CD4-positive, alpha-beta T cell treated with Interleukin-4 for 4 hours (primary cell): ENCODE results near the gene UNC13C.

Experiments
- DNase-seq: peaks from one replicate; pipeline ENCODE4 v3.0.0-alpha.2; 2020

UNC13C gene

DNA sequence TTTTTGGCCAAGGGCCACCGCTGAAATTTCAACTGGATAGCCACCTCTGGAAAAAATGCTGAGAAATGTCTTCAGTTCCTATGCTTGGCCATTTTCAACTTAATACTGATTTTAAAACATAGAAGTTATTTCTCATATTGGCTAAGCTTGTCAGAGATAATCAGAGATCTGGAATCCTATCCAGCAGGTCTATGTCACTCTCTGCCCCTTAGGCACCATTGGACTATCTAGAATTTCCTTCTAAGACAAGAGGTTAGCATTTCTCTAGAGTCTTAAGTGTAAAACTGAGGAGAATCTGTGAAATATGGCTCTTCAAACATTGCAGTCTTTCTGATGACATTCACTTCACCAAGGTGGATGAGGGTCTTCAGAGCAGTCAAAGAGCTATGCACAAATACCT lies 597.3 kb downstream of the UNC13C start:
- no peak for DNase-seq

DNA sequence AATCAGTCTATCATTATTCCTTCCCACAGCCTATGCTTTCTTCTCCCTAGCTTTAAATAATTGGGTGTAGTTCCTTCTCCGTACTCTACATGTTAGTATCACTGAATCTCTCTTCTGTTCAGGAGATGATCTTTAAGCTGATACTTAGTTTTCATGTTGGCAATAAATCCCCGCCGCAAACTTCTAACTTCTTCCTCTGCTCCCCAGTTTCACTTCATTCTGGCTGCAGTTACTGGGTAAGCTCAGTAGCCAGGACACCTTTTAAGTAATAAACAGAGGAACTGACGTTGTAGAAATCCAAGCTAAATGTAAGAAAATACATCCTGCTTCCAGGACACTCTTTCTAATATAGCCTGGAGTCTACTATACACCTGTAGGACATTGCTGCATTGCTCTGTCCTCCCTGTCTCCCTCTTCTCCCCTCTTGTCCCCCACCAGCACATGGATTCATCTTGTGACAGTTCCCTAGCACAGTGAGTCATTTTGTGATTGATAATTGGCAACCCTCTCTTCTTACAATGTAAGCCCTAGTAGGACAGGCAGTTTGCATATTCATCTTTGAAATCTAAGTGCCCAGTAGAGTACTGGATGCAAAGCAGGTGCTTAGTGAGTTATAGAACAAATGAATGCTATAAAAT lies 598.2 kb downstream of the UNC13C start:
- no peak for DNase-seq

DNA sequence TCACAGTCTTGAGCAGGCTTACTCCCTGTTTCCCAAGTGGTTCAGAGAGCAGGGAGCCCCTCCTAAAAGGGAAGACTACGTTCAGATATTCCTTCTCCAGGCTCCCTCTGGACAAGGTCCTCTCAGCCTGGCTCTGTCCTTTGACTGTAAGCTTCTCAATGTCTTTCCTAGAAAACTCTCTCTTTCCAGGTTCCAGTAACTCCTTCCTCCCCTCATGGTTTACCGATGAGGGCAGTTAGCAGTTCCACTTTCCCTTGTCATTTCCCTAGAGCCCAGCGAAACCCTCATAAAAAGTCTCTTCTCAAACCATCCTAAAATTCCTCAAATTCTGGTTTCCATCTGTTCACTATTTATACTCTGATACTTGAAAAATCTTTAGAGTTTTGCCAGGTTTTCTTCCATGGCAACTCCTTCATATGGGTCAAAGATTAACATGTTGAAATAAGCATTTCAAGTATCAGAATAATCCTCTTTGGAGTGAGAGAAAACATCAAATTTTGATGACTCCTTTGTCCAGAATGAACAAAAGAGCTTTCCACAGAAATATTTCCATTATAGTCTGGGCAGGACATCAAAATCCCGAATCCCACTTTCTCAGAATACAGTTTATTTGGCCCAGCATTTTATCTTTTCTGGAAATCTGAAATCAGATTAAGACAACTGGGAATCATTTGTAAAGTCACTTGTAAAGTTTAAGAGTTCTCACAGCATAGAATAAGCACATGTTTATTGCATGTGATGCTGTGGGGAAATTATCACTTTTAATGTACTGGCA lies 599.4 kb downstream of the UNC13C start:
- DNase-seq = no peak

DNA sequence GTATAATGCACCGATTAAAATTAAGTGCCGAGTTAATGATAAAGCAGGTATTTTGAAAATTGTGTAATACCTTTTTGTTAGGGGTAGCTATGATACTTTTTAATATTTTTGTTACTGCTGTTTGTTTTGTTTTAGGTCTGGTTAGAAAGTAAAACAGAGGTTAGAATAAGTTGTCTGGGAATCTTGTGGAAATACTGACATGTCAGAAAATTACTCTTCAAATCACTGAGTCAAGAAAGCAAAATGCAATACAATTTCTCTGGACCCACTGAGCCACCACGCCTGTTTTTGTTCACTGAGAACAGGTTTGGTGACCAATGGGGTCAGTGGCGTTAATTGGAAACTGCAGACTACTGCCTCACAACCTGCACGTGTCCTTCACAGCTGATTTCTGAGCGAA lies 601.6 kb downstream of the UNC13C start:
- no peak for DNase-seq

DNA sequence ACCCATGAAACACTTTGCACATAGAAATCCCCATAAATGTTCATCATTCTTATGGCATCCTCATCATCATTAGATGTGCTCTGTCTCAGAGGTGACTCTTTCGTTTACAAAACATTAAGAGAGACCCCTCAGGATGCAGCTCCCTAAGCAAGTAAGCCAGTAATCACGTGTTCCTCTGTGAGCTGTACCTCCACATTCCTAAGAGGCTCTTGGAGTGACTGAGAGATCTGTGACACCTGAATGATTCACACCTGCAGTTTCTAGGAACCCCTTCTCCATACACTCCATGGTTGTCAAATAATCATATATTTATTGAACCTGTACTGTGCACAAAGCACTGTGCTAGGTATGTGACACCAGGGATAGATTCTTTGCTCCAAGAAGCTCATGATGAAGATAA lies 602.4 kb downstream of the UNC13C start:
- DNase-seq = no peak

DNA sequence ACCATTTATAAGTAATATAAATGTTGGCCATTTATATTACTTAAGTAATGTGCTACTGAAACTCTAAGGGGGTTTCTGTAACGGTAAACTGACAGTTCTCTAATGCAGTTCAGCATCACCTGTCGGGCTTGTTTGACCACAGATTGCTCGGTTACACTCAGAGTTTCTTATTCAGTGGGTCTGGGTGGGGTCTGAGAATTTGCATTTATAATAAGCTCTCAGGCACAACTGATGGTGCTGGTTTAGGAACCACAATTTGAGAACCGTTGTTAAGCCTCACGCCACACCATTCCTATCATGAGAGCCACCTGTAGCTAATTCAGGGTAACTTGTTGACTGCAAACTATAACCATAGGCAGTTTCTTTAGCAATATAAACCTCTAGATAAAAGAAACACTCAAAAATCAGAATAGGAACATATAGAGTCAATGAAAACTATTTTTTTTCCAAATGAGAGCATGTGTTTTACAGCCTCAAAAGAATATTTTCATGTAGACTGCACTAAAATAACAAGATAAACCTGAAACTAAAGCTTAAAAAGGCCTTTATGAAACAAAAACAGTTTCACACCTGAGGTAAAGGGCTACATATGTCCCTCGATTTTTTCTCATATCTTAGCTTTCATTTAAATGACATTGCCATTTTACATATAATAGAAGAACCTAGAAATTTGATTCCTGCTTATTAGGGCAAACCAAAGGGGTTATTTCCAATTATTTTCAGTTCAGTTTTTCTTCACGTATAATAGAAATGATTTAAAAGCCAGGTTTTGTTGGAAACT lies 604.8 kb downstream of the UNC13C start:
- DNase-seq = no peak

DNA sequence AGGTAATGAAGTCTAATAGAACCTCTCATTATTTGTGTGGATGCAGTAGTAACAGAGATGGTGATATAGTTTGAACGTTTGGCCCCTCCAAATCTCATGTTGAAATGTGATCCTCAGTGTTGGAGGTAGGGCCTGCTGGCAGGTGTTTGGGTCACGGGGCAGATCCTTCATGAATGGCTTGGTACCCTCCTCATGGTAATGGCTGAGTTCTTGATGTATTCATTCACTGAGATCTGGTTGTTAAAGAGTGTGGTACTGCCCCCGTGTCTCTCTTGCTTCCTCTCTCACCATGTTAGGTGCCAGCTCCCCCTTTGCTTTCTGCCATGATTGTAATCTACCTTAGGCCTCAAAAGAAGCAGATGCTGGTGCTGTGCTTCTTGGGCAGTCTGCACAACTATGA lies 606.8 kb downstream of the UNC13C start:
- no peak for DNase-seq

DNA sequence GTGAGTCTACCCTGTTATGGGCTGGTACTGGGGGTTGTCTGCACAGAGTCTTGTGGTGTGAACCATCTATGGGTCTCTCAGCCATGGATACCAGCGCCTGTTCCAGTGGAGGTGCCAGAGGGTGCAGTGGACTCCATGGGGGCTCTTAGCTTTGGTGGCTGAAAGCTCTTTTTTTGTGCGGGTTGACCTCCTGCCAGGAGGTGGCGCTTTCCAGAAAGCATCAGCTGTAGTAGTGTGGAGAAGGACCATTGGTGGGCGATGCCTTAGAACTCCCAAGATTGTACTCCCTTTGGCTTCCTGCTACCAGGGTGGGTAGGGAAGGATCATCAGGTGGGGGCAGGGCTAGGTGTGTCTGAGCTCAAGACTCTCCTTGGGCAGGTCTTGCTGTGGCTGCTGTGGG lies 615.9 kb downstream of the UNC13C start:
- DNase-seq = no peak

DNA sequence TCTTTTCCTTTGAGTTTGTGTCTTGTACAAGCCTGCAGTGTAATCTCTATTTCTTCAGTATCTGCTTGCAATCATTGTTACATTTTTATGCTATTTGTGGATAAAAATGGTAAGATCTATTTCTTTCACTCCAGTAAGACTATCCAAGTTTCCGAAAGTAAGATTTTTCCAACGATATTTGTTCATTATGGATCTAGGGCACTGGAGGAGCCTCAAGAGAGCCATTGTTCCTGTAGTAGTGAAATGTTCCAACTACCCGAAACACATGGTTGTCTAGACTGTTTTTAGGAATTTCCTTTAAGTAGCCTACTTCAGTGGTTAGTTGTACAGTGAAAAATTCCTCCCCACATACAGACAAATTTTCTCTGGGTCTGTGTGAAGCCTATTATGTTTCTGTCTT lies 621.1 kb downstream of the UNC13C start:
- no peak for DNase-seq

DNA sequence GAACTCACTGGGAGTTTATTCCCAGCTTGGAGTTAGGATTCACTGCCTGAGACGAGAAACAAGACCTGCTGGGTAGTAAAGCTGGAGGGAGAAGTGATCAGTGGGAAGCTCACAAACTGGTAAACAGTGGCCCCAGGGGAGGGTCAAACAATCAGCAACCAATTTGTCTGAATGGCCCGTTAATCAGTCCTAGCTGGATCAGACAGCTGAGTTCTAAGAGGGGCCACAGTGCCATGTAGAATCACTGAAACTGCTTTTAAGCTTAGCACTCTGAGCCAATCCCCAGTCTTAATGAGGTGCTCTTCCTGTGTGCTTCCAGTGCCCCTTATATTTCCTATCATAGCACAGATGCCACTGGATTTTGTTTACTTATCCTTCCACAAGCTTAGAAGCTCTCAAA lies 626.8 kb downstream of the UNC13C start:
- DNase-seq = no peak

DNA sequence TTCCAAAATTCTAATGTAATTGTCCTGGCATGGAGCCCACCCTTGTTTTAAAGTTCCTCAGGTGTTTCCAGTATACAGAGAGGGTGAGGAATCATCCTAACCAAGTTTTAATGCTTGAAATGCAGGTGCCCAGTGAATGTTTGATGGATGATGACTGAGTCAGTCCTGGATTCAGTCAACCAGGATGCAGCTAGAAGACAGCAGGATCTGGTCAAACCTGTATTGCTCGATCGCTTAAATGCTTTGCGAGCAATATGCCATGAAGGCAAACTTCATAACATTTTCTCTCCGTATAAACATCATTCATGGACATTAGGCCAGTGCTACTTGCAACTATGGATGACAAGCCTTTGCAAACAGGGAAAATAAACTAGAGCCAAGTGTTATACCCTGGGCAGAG lies 627.3 kb downstream of the UNC13C start:
- DNase-seq = no peak

DNA sequence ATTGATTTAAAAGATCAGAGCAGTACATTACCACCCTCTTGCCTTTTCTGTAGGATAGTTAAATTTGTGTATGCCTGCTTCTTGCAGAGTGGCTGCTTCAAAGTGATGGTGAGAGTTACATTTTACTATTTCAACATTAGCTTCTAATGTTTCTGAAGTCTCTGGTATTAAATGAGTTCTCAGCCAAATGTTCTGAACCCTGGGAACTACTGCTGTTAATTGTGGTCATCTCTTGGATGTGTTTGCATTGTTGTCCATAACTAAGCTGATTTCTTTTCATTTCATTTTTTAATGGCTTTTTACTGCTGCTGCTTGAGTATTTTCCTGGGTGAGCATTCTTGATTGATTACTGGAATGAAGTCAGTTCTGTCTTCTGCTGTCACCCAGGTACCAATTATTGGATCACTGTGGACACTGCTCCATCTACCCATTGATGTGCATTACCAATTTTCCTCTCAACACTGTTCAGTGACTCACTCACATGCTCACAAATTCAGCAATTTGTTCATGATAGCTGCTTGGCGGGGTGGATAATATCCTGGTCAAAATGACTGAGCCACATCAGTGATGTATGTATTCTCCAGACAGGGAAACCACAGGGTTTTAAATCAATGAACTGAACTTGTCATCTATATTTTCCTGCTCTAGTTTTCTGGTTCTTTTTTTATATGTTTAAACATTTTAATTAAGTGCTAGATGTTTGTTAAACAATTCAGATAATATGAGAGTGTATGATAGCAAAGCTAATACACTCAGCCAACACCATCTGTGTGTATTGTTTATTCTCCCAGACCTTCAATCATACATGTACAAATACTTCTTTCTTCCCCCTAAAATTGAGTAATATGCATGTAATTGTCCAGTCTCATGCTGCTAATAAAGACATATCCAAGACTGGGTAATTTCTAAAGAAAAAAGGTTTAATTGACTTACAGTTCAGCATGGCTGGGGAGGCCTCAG lies 630.9 kb downstream of the UNC13C start:
- DNase-seq = no peak

DNA sequence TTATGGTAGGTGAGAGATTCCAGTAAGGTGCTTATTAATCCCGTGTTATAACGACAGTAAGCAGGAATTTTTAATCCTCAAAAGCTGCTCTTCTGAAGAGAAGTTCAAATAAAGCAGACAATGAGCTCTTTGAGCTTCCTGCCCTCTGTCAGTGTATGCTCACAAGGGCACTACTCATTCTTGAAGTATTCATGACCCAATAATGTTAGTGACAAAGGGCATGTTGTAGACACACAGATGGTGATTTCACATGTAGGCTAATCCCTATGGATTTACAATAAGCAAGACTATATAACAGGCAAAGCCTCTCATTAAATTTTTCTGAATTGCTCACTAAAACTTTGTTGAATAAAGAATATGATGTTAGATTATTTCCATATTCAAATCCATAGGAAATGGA lies 639.9 kb downstream of the UNC13C start:
- no peak for DNase-seq

DNA sequence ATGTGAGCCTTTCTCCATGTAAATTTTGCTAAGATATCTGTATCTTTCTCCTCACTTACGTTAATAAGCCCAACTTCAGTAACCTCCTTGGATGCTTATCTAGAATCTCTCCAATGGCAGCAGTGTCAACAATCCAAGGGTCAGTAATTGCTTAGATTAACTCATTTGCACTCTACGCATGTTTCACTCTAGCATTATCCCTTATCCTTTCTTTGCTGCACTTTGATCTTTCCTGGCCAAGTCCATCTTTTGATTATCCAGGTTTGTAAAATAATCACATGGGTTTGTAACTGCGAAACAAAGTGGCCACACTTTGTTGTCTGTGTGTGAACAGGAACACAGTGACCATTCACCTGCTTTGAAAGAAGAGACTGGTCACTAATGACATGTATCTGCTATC lies 640.9 kb downstream of the UNC13C start:
- no peak for DNase-seq

DNA sequence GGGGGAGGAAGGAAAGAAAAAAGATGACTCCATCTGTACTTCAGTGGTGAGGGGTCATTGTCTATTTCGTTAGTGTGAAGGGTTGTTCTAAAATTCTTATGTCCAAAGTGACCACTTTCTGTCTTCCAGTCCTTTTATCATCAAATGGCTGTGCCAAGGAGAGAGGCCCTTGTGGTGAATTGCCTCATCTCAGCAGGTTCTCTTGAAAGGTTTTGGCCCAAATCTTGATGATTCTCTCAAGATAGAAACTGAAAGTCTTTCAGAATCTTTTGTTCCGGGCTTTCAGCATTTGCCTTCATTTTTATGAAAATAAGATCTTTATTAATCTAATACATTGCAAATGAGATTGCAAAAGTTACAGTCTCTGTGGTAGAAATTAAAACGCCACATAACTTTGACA lies 642.7 kb downstream of the UNC13C start:
- no peak for DNase-seq

DNA sequence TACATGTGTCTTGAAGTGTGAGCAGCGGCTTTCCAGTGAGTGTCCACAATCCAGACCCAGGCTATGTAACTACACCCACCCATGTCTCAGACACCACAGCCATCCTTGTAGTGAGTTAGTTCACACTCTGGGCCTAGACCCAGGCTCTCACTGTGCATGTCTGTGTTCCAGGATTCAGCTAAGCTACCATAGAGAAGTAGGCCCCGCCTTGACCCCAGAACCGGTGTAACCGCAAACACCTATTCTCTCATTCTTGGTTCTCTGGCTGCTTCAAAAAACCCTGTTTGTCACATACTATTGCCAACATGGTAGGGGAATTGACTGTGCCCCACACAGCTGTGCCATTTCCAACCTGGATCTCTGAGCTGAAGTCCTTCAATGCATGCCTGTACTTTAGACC lies 657.9 kb downstream of the UNC13C start:
- no peak for DNase-seq

DNA sequence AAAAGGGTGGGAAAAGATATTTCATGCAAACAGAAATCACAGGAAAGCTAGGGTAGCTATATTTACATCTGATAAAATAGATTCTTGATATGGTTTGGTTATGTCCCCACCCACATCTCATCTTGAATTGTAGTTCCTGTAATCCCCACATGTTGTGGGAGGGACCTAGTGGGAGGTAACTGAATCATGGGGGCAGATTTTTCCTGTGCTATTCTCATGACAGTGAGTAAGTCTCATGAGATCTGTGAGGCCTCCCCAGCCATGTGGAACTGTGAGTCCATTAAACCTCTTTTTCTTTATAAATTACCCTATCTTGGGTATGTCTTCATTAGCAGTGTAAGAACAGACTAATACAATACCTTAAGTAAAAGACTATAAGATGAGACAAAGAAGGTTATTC lies 660.4 kb downstream of the UNC13C start:
- DNase-seq = no peak

DNA sequence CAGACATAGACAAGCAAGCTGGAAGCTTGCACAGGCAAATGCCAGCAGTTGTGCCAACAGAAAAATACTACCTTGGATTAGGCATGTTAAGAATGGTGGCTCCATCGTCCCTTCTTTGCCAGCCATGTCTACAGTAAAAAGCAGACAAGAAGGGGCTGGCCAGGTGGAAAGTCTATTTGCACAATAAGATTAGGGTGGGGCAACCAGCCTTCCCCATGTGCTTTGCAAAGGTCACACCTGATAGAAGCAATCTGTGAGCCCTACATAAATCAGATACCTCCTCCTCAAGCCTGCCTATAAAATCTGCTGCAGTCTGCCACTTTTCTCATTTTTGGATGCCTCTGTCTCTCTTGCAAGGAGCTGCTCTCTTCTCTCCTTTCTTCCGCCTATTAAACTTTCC lies 662.6 kb downstream of the UNC13C start:
- DNase-seq = no peak

DNA sequence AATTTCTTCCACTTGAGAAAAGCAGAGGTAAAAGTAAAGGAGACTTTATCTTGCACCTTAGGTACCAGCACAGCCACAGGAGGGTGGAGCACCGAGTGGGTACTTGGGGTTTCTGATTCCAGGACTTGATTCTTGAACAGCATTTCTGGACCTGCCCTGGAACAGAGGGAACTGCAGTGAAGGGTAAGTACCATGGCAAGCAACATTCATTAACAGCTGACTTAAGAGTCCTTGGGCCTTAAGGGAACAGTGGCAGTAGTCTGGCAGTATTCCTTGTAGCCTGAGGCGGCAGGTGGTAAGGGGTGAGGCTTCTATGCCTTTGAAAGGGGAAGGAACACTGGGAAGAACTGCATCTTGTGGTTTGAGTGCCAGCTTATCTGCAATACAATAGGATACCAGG lies 666.6 kb downstream of the UNC13C start:
- DNase-seq = no peak

DNA sequence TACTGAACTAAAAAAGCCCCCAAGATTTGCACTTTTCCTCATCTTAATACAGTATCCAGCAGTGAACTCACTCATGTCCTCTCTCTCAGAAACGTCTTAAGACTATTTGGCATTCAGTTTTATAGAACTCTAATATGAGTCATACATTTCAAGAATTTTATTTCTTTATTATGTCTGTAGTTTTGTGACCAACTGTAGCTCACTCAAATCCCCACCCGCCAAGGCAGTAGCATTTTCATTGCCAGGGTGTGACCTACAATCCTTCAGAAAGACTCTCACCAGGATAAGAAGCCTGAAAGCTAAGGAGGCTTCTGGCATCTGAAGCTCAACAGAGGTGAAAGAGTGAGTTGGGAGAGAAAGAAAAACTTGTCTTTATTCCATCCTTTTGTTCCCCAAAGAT lies 681.4 kb downstream of the UNC13C start:
- DNase-seq = no peak

DNA sequence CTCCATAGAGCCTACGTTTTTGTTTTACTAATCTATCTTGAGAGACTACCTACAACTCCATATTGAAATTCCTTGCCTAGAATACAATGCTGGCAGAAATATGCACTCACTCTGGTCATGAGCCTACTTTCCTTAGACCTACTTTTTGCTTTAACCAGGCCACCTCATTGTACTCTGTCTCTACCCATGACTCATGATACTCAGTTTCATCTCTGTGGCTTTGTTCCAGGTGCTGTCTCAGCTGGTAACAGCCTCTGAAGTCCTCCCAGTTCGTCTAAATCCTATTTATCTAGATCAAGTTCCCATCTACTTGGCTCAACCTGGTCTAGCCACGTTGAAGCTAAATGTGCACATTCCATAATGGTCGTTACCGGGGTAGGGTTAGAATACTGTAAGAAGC lies 682.1 kb downstream of the UNC13C start:
- DNase-seq = no peak

DNA sequence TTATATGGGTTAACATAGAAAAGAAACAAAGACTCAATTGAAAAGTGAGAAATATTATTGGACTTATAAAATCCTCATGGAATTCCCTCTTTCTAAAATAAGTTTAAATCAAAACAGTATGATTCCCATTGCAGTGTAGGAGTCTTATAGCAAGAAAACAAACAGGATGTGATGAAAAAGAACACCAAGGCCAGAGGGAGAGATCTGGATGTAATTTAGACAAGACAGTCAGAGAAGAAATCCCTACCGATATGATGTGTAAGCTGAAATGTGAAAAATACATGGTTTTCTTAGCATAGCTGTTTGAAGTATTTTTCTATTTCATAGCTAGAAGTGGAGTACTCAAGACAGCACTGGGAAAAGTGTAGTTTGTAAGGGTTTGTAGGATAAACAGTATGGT lies 697.0 kb downstream of the UNC13C start:
- DNase-seq = no peak

DNA sequence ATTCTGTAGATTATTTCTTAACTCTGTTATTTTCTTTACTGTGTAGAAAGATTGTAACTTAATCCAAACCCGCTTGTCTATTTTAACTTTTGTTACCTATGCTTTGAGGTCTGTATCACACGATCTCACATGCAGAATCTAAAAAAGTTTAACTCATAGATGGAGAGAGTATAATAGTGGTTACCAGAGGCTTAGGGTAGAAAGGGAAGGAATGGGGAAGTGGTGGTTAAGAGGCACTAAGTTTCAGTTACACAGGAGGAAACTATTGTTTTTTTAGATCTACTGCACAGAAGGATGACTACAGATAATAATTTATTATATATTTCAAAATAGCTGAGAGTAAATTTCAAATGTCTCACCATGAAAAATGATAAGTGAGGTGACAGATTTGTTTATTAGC lies 703.3 kb downstream of the UNC13C start:
- no peak for DNase-seq
